Right lobe of liver (tissue), 4 donors: ENCODE measurements around the gene SSH2.

ENCODE experiments used
- POLR2A ChIP-seq: fragments of 450-650 bp; IDR thresholded peaks from one replicate; pipeline ENCODE4 v1.6.1; 2017; ENCODE audit warnings: antibody characterized with exemption, mild to moderate bottlenecking
- TF ChIP-seq, protein P1 (sequence below), 4 donors: fragments of 200-600 bp in 3 of 4; fragments of 450-650 bp in 1 of 4; IDR thresholded peaks; one replicate each; pipeline versions ENCODE4 v1.5.1 to v1.8.0; 2016 to 2022; ENCODE audit warnings: antibody characterized with exemption in 4 of 4, mild to moderate bottlenecking in 2 of 4
- donor health status: DM: no; HTN: no; CAD: no.
- donor health status: DM: no; HTN: no; CAD: no.
- donor health status: DM: no; HTN: yes; CAD: no.

GRCh38 chr17:29828676-29829284, 101.2 kb downstream of the SSH2 start:
- TF ChIP-seq POLR2A: no peak
- TF ChIP-seq, protein P1, sequence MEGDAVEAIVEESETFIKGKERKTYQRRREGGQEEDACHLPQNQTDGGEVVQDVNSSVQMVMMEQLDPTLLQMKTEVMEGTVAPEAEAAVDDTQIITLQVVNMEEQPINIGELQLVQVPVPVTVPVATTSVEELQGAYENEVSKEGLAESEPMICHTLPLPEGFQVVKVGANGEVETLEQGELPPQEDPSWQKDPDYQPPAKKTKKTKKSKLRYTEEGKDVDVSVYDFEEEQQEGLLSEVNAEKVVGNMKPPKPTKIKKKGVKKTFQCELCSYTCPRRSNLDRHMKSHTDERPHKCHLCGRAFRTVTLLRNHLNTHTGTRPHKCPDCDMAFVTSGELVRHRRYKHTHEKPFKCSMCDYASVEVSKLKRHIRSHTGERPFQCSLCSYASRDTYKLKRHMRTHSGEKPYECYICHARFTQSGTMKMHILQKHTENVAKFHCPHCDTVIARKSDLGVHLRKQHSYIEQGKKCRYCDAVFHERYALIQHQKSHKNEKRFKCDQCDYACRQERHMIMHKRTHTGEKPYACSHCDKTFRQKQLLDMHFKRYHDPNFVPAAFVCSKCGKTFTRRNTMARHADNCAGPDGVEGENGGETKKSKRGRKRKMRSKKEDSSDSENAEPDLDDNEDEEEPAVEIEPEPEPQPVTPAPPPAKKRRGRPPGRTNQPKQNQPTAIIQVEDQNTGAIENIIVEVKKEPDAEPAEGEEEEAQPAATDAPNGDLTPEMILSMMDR (IDR thresholded peaks at IDR 0.05): no peak
